Left ventricle myocardium superior (tissue), 1 donor: Measurements from ENCODE around the gene ALDH3B2. TPM values are rescaled to one million over a fixed set of nuclear protein-coding genes. Genes with fewer than 3 reads are reported as not detected.
"Not testable (repeated sequence)": the region's sequence is repeated elsewhere in the genome, so short reads cannot be mapped to it uniquely, and the experiment has no call there.

ENCODE experiments used
- ATAC-seq: fragments of 200-7000 bp; cut with Tn5 transposase; one replicate; pipeline ENCODE4 v1.9.1; 2020; ENCODE audit warnings: mild to moderate bottlenecking, moderate library complexity
- DNase-seq: peaks from one replicate; pipeline ENCODE4 v3.0.0-alpha.2; 2020
- intact Hi-C: fragments of 100-400 bp; cut with micrococcal nuclease; formaldehyde crosslinking; loops from one replicate; pipeline ENCODE4 v1.11.0; 2022
- total RNA-seq: library from RNA; stranded (reverse); fragmentation: NEBNext Ultra II Directional; extraction: Animal tissue kit (Norgen Biotek cat#: 25700); gene quantifications from one replicate; pipeline ENCODE4 v1.2.1, GENCODE V29; 2021
- donor health status: DM: no; HTN: yes; CAD: no; lungs with severe emphysema.

ALDH3B2 gene
- total RNA-seq, 1 donor from 2014 or later: not detected

- intact Hi-C loops: no loop called here
- ATAC-seq (no peak), DNase-seq (no peak)
Measured at GRCh38 chr11:67664696-67665540, 9.5 kb downstream of the ALDH3B2 start.

- DNase-seq: no peak
- ATAC-seq: no peak
- intact Hi-C loops: no loop called here
Measured at GRCh38 chr11:67664213-67664585, 10.2 kb downstream of the ALDH3B2 start.

- DNase-seq (no peak), ATAC-seq (no peak)
- intact Hi-C loops: no loop called here
Measured at GRCh38 chr11:67663532-67664212, 10.8 kb downstream of the ALDH3B2 start.

- intact Hi-C loops: no loop called here
- no peak for ATAC-seq
- DNase-seq: no peak
Measured at GRCh38 chr11:67662835-67663531, 11.4 kb downstream of the ALDH3B2 start.

- intact Hi-C loops: no loop called here
- ATAC-seq (no peak), DNase-seq (no peak)
Measured at GRCh38 chr11:67662142-67662834, 12.1 kb downstream of the ALDH3B2 start.

GRCh38 chr11:67660752-67661151, 13.7 kb downstream of the ALDH3B2 start:
- ATAC-seq, intact Hi-C loops, DNase-seq: not testable (repeated sequence)

- DNase-seq, ATAC-seq, intact Hi-C loops: not testable (repeated sequence)
Measured at GRCh38 chr11:67659651-67660165, 14.7 kb downstream of the ALDH3B2 start.

GRCh38 chr11:67657300-67657699, 17.1 kb downstream of the ALDH3B2 start:
- DNase-seq: no peak
- intact Hi-C loops: no loop called here
- no peak for ATAC-seq

GRCh38 chr11:67656278-67656922, 18.0 kb downstream of the ALDH3B2 start:
- intact Hi-C loops: no loop called here
- ATAC-seq (no peak), DNase-seq (no peak)

- DNase-seq: no peak
- no peak for ATAC-seq
- intact Hi-C loops: no loop called here
Measured at GRCh38 chr11:67654225-67654624, 20.2 kb downstream of the ALDH3B2 start.

- ATAC-seq (no peak), DNase-seq (no peak)
- intact Hi-C loops: no loop called here
Measured at GRCh38 chr11:67652965-67653845, 21.2 kb downstream of the ALDH3B2 start.

- intact Hi-C loops: no loop called here
- ATAC-seq: no peak
- no peak for DNase-seq
Measured at GRCh38 chr11:67651976-67652781, 22.2 kb downstream of the ALDH3B2 start.

GRCh38 chr11:67649634-67650510, 24.6 kb downstream of the ALDH3B2 start:
- ATAC-seq (no peak), DNase-seq (no peak)
- intact Hi-C loops: no loop called here

GRCh38 chr11:67648796-67649613, 25.4 kb downstream of the ALDH3B2 start:
- ATAC-seq (no peak), DNase-seq (no peak)
- intact Hi-C loops: no loop called here

GRCh38 chr11:67648140-67648795, 26.2 kb downstream of the ALDH3B2 start:
- DNase-seq (no peak), ATAC-seq (no peak)
- intact Hi-C loops: no loop called here
